Parathyroid adenoma (tissue), 2 donors: ENCODE results near the gene GPR176.
A peak's percentile ranks its signal among the peaks of the same experiment; 100 is the strongest.

Experiments
- H2AFZ ChIP-seq: fragments of 300-600 bp; sonication (generic); one replicate; pipeline ENCODE4 v1.7.0; 2017; ENCODE audit warnings: antibody characterized with exemption, mild to moderate bottlenecking
- H3K27ac ChIP-seq: fragments of 300-600 bp; sonication (generic); one replicate; pipeline ENCODE4 v1.7.0; 2017
- H3K27me3 ChIP-seq: fragments of 300-600 bp; sonication (generic); one replicate; pipeline ENCODE4 v1.7.0; 2017; ENCODE audit warnings: low read length; ENCODE audit not compliant: control insufficient read depth, insufficient read depth
- H3K36me3 ChIP-seq: fragments of 300-600 bp; sonication (generic); one replicate; pipeline ENCODE4 v1.7.0; 2017; ENCODE audit warnings: low read length; ENCODE audit not compliant: control insufficient read depth, insufficient read depth
- H3K4me1 ChIP-seq: fragments of 300-600 bp; sonication (generic); one replicate; pipeline ENCODE4 v1.7.0; 2017; ENCODE audit warnings: control low read depth
- H3K4me2 ChIP-seq: fragments of 300-600 bp; sonication (generic); one replicate; pipeline ENCODE4 v1.7.0; 2017; ENCODE audit warnings: low read length
- H3K4me3 ChIP-seq: fragments of 300-600 bp; sonication (generic); one replicate; pipeline ENCODE4 v1.7.0; 2017; ENCODE audit warnings: low read depth, low read length
- H3K79me2 ChIP-seq: fragments of 300-600 bp; sonication (generic); one replicate; pipeline ENCODE4 v1.7.0; 2017; ENCODE audit warnings: control low read depth
- H3K9ac ChIP-seq: fragments of 300-600 bp; sonication (generic); one replicate; pipeline ENCODE4 v1.7.0; 2017; ENCODE audit warnings: mild to moderate bottlenecking
- H3K9me3 ChIP-seq: fragments of 300-600 bp; sonication (generic); one replicate; pipeline ENCODE4 v1.7.0; 2017; ENCODE audit warnings: low read length; ENCODE audit not compliant: control insufficient read depth
- CTCF ChIP-seq: fragments of 300-600 bp; sonication (generic); IDR thresholded peaks from one replicate; pipeline ENCODE4 v1.7.0; 2017; ENCODE audit warnings: antibody characterized with exemption, mild to moderate bottlenecking
- donor health status: primary hyperparathyroidism.

Gene GPR176

GRCh38 chr15:39882602-39883001, 37.5 kb downstream of the GPR176 start:
- Histone ChIP-seq H3K36me3 (no peaks in the 10 kb centered on the region), H3K9ac (no peak overlapping the region), H3K9me3 (no peaks in the 10 kb centered on the region), H3K27ac (no peak overlapping the region), H3K27me3 (no peaks in the 10 kb centered on the region), H3K4me3 (no peak overlapping the region), H3K79me2 (no peaks in the 10 kb centered on the region), H3K4me2 (no peak overlapping the region), H2AFZ (no peak overlapping the region), H3K4me1 (no peaks in the 10 kb centered on the region)
- TF ChIP-seq CTCF, result no peak

GRCh38 chr15:39881790-39882189, 38.3 kb downstream of the GPR176 start:
- H3K27me3 ChIP-seq, result no peaks in the 10 kb centered on the region
- no peaks in the 10 kb centered on the region for H3K79me2 ChIP-seq
- H3K4me3 ChIP-seq, result no peak overlapping the region
- H3K9me3 ChIP-seq, result no peaks in the 10 kb centered on the region
- H3K4me2 ChIP-seq, result no peak overlapping the region
- H3K9ac ChIP-seq, result no peak overlapping the region
- no peak overlapping the region for H3K27ac ChIP-seq
- H3K36me3 ChIP-seq, result no peaks in the 10 kb centered on the region
- no peaks in the 10 kb centered on the region for H3K4me1 ChIP-seq
- no peak for TF ChIP-seq CTCF
- H2AFZ ChIP-seq, result no peak overlapping the region

- no peaks in the 10 kb centered on the region for H3K79me2 ChIP-seq
- H3K4me3 ChIP-seq, result no peak overlapping the region
- no peak overlapping the region for H2AFZ ChIP-seq
- no peaks in the 10 kb centered on the region for H3K36me3 ChIP-seq
- H3K27me3 ChIP-seq, result no peaks in the 10 kb centered on the region
- H3K9ac ChIP-seq, result no peak overlapping the region
- H3K9me3 ChIP-seq, result no peaks in the 10 kb centered on the region
- no peaks in the 10 kb centered on the region for H3K4me1 ChIP-seq
- H3K27ac ChIP-seq, result no peak overlapping the region
- H3K4me2 ChIP-seq, result no peak overlapping the region
- no peak for TF ChIP-seq CTCF
Measured at GRCh38 chr15:39880718-39881387, 39.2 kb downstream of the GPR176 start.

- no peak overlapping the region for H3K4me2 ChIP-seq
- H3K36me3 ChIP-seq, result no peaks in the 10 kb centered on the region
- no peak overlapping the region for H3K9ac ChIP-seq
- H3K27me3 ChIP-seq, result no peaks in the 10 kb centered on the region
- H3K9me3 ChIP-seq, result no peaks in the 10 kb centered on the region
- TF ChIP-seq CTCF, result no peak
- no peak overlapping the region for H2AFZ ChIP-seq
- H3K79me2 ChIP-seq, result no peaks in the 10 kb centered on the region
- no peak overlapping the region for H3K4me3 ChIP-seq
- no peak overlapping the region for H3K27ac ChIP-seq
- H3K4me1 ChIP-seq, result no peaks in the 10 kb centered on the region
Measured at GRCh38 chr15:39878406-39878785, 41.7 kb downstream of the GPR176 start.

GRCh38 chr15:39874890-39875549, 45.0 kb downstream of the GPR176 start:
- no peaks in the 10 kb centered on the region for H3K4me1 ChIP-seq

More at GRCh38 chr15:39874890-39875549, 45.0 kb downstream of the GPR176 start:
- H3K4me3 ChIP-seq, result no peak overlapping the region
- H3K79me2 ChIP-seq, result no peaks in the 10 kb centered on the region
- peak; percentile 38 for TF ChIP-seq CTCF
- no peaks in the 10 kb centered on the region for H3K36me3 ChIP-seq
- H2AFZ ChIP-seq, result no peak overlapping the region
- no peak overlapping the region for H3K4me2 ChIP-seq
- H3K9me3 ChIP-seq, result no peaks in the 10 kb centered on the region
- H3K27me3 ChIP-seq, result no peaks in the 10 kb centered on the region
- H3K9ac ChIP-seq, result no peak overlapping the region
- H3K27ac ChIP-seq, result no peak overlapping the region
